PC-3 (cell line): ENCODE measurements around the gene EFCAB9.

Source experiments
- CTCF ChIP-seq: fragments of 300-600 bp; sonication (generic); conservative IDR thresholded peaks from 2 replicates; pipeline ENCODE4 v1.5.1; 2017; ENCODE audit warnings: antibody characterized with exemption, low read depth, mild to moderate bottlenecking, low read length
- EZH2phosphoT487 ChIP-seq: fragments of 300-600 bp; sonication (generic); IDR thresholded peaks from 2 replicates; pipeline ENCODE4 v1.6.1; 2018; ENCODE audit warnings: mild to moderate bottlenecking, antibody characterized with exemption, low read length, borderline replicate concordance

- no peak for TF ChIP-seq CTCF
- no peak for TF ChIP-seq EZH2phosphoT487
Measured at GRCh38 chr5:172200476-172200875, 6.5 kb downstream of the EFCAB9 start.
